Mucosa of rectum (tissue), 2 donors: ENCODE measurements around the gene AWAT2.

Source experiments
- H3K27ac ChIP-seq, 2 donors: one replicate each; pipeline ENCODE4 v1.7.0; 2013; ENCODE audit warnings: inconsistent platforms in 2 of 2, low read depth in 2 of 2, low read length in 2 of 2
- H3K27me3 ChIP-seq, 2 donors: one replicate each; pipeline ENCODE4 v1.7.0; 2013; ENCODE audit warnings: low read length in 2 of 2; ENCODE audit not compliant: control insufficient read depth in 2 of 2, insufficient read depth in 2 of 2
- H3K36me3 ChIP-seq, 2 donors: one replicate each; pipeline ENCODE4 v1.7.0; 2013; ENCODE audit warnings: low read length in 2 of 2; ENCODE audit not compliant: control insufficient read depth in 2 of 2, insufficient read depth in 2 of 2
- H3K4me1 ChIP-seq, 2 donors: one replicate each; pipeline ENCODE4 v1.7.0; 2013; ENCODE audit warnings: low read length in 2 of 2, mild to moderate bottlenecking in 1 of 2; ENCODE audit not compliant: control insufficient read depth in 2 of 2, insufficient read depth in 2 of 2
- H3K4me3 ChIP-seq, 2 donors: one replicate each; pipeline ENCODE4 v1.7.0; 2013; ENCODE audit warnings: low read length in 2 of 2
- H3K9ac ChIP-seq, 2 donors: one replicate each; pipeline ENCODE4 v1.7.0; 2013; ENCODE audit warnings: low read length in 2 of 2, low read depth in 1 of 2, mild to moderate bottlenecking in 1 of 2
- H3K9me3 ChIP-seq, 2 donors: one replicate each; pipeline ENCODE4 v1.7.0; 2013; ENCODE audit warnings: low read length in 2 of 2; ENCODE audit not compliant: control insufficient read depth in 2 of 2
- donor health status: healthy.
- donor health status: Normal muscosa, but diverticular disease.

Gene AWAT2

GRCh38 chrX:70042399-70043371 is 7.1 kb downstream of the AWAT2 start:
- Histone ChIP-seq H3K9me3 (no peaks in the 10 kb centered on the region), H3K4me3 (no peak overlapping the region), H3K4me1 (no peaks in the 10 kb centered on the region), H3K27me3 (no peaks in the 10 kb centered on the region), H3K36me3 (no peaks in the 10 kb centered on the region), H3K27ac (no peak overlapping the region), H3K9ac (no peak overlapping the region)

GRCh38 chrX:70041993-70042392 is 7.7 kb downstream of the AWAT2 start:
- H3K9ac ChIP-seq = no peak overlapping the region
- no peaks in the 10 kb centered on the region for H3K27me3 ChIP-seq
- no peak overlapping the region for H3K4me3 ChIP-seq
- H3K4me1 ChIP-seq = no peaks in the 10 kb centered on the region
- no peaks in the 10 kb centered on the region for H3K36me3 ChIP-seq
- H3K27ac ChIP-seq = no peak overlapping the region
- H3K9me3 ChIP-seq = no peaks in the 10 kb centered on the region

GRCh38 chrX:70039758-70040157 is 10.0 kb downstream of the AWAT2 start:
- H3K27ac ChIP-seq = no peak overlapping the region
- peaks cover 0 to 2% of the 10 kb centered on the region in 2 donors for H3K27me3 ChIP-seq
- no peaks in the 10 kb centered on the region for H3K9me3 ChIP-seq
- H3K4me1 ChIP-seq = no peaks in the 10 kb centered on the region
- H3K36me3 ChIP-seq = no peaks in the 10 kb centered on the region
- H3K4me3 ChIP-seq = no peak overlapping the region
- no peak overlapping the region for H3K9ac ChIP-seq

- no peak overlapping the region for H3K9ac ChIP-seq
- H3K9me3 ChIP-seq = no peaks in the 10 kb centered on the region
These were observed 10.8 kb downstream of the AWAT2 start for GRCh38 chrX:70038951-70039350.

GRCh38 chrX:70038515-70038914 is 11.2 kb downstream of the AWAT2 start:
- no peak overlapping the region for H3K4me3 ChIP-seq
- no peaks in the 10 kb centered on the region for H3K36me3 ChIP-seq
- H3K9ac ChIP-seq = no peak overlapping the region
- H3K27ac ChIP-seq = no peak overlapping the region
- no peaks in the 10 kb centered on the region for H3K4me1 ChIP-seq
- no peaks in the 10 kb centered on the region for H3K9me3 ChIP-seq
- peaks cover 0 to 2% of the 10 kb centered on the region in 2 donors for H3K27me3 ChIP-seq

More at GRCh38 chrX:70038951-70039350, 10.8 kb downstream of the AWAT2 start:
- H3K27ac ChIP-seq = no peak overlapping the region
- H3K27me3 ChIP-seq = peaks cover 0 to 2% of the 10 kb centered on the region in 2 donors
- H3K4me3 ChIP-seq = no peak overlapping the region
- H3K4me1 ChIP-seq = no peaks in the 10 kb centered on the region
- H3K36me3 ChIP-seq = no peaks in the 10 kb centered on the region

- H3K4me3 ChIP-seq = no peak overlapping the region
- no peaks in the 10 kb centered on the region for H3K36me3 ChIP-seq
- no peak overlapping the region for H3K27ac ChIP-seq
These were observed 15.1 kb downstream of the AWAT2 start for GRCh38 chrX:70034646-70035045.

GRCh38 chrX:70033348-70034051 is 16.2 kb downstream of the AWAT2 start:
- H3K27ac ChIP-seq = no peak overlapping the region
- H3K9me3 ChIP-seq = no peaks in the 10 kb centered on the region
- no peaks in the 10 kb centered on the region for H3K4me1 ChIP-seq
- H3K27me3 ChIP-seq = peaks cover 2 to 10% of the 10 kb centered on the region in 2 donors
- H3K9ac ChIP-seq = no peak overlapping the region
- H3K4me3 ChIP-seq = no peak overlapping the region
- H3K36me3 ChIP-seq = no peaks in the 10 kb centered on the region

More at GRCh38 chrX:70034646-70035045, 15.1 kb downstream of the AWAT2 start:
- no peak overlapping the region for H3K9ac ChIP-seq
- no peaks in the 10 kb centered on the region for H3K9me3 ChIP-seq
- H3K4me1 ChIP-seq = no peaks in the 10 kb centered on the region
- peaks cover 2 to 10% of the 10 kb centered on the region in 2 donors for H3K27me3 ChIP-seq

GRCh38 chrX:70032792-70033191 is 16.9 kb downstream of the AWAT2 start:
- Histone ChIP-seq H3K9ac (no peak overlapping the region), H3K9me3 (no peaks in the 10 kb centered on the region), H3K36me3 (no peaks in the 10 kb centered on the region), H3K27me3 (peaks cover 2 to 10% of the 10 kb centered on the region in 2 donors), H3K4me1 (no peaks in the 10 kb centered on the region), H3K4me3 (no peak overlapping the region), H3K27ac (no peak overlapping the region)

- no peaks in the 10 kb centered on the region for H3K9me3 ChIP-seq
These were observed 19.4 kb downstream of the AWAT2 start for GRCh38 chrX:70030301-70030767.

GRCh38 chrX:70029863-70030262 is 19.9 kb downstream of the AWAT2 start:
- Histone ChIP-seq H3K36me3 (no peaks in the 10 kb centered on the region), H3K27me3 (peaks cover 5 to 14% of the 10 kb centered on the region in 2 donors), H3K4me3 (no peak overlapping the region), H3K9ac (no peak overlapping the region), H3K9me3 (no peaks in the 10 kb centered on the region), H3K4me1 (no peaks in the 10 kb centered on the region), H3K27ac (no peak overlapping the region)

More at GRCh38 chrX:70030301-70030767, 19.4 kb downstream of the AWAT2 start:
- Histone ChIP-seq H3K9ac (no peak overlapping the region), H3K36me3 (no peaks in the 10 kb centered on the region), H3K4me1 (no peaks in the 10 kb centered on the region), H3K27ac (no peak overlapping the region), H3K4me3 (no peak overlapping the region), H3K27me3 (peaks cover 5 to 14% of the 10 kb centered on the region in 2 donors)
